OCI-LY7 (cell line): ENCODE measurements around the gene ZNF415. TPM values are rescaled to one million over a fixed set of nuclear protein-coding genes. Genes with fewer than 3 reads are reported as not detected.

Experiments used
- Bru-seq: library from RNA; stranded (reverse); fragments of 400-500 nt; gene quantifications from one replicate; lab custom pipeline; 2021; lab: Mats Ljungman, UMichigan
- BruChase-seq, 2 experiments: library from RNA; stranded (reverse); fragments of 400-500 nt; gene quantifications; one replicate each; lab custom pipeline; 2021; lab: Mats Ljungman, UMichigan
- BruUV-seq: library from RNA; stranded (reverse); fragments of 400-500 nt; replicated peaks from 2 replicates; lab custom pipeline; 2021; lab: Mats Ljungman, UMichigan
- CTCF ChIA-PET: fragments of 300-600 bp; sonication (Branson Sonifier 250); formaldehyde crosslinking; loops from one replicate; lab custom pipeline; 2022; ENCODE audit warnings: antibody characterized with exemption; ENCODE audit not compliant: unreplicated experiment; lab: Charles Lee
- POLR2A ChIA-PET: fragments of 300-600 bp; sonication (Branson Sonifier 250); formaldehyde crosslinking; loops from one replicate; lab custom pipeline; 2022; ENCODE audit warnings: antibody characterized with exemption; lab: Charles Lee
- DNase-seq: peaks from one replicate; pipeline ENCODE4 v3.0.0-alpha.2; 2015; ENCODE audit warnings: low spot score
- H2AFZ ChIP-seq: fragments of 200-600 bp; sonication (generic), shearing (Covaris generic); 2 replicates; pipeline ENCODE4 v1.6.1; 2014; ENCODE audit warnings: mild to moderate bottlenecking, antibody characterized with exemption, low read length, moderate library complexity
- H3K27ac ChIP-seq: fragments of 200-600 bp; sonication (generic); 2 replicates; pipeline ENCODE4 v1.5.1; 2014; ENCODE audit warnings: mixed run types, low read depth, mild to moderate bottlenecking, moderate library complexity, low read length, inconsistent platforms; ENCODE audit not compliant: poor library complexity, severe bottlenecking
- H3K36me3 ChIP-seq: fragments of 200-600 bp; sonication (generic); 2 replicates; pipeline ENCODE4 v1.6.1; 2014; ENCODE audit warnings: mild to moderate bottlenecking, antibody characterized with exemption, low read length, moderate library complexity, mixed read lengths; ENCODE audit not compliant: insufficient read depth
- H3K4me1 ChIP-seq: fragments of 200-600 bp; sonication (generic); 2 replicates; pipeline ENCODE4 v1.5.1; 2014; ENCODE audit warnings: mild to moderate bottlenecking, low read length; ENCODE audit not compliant: insufficient read depth, poor library complexity, severe bottlenecking
- H3K4me2 ChIP-seq: fragments of 200-600 bp; sonication (generic); 2 replicates; pipeline ENCODE4 v1.6.1; 2014; ENCODE audit warnings: mild to moderate bottlenecking, low read length
- H3K4me3 ChIP-seq: fragments of 200-600 bp; sonication (generic); 2 replicates; pipeline ENCODE4 v1.5.1; 2014; ENCODE audit warnings: mild to moderate bottlenecking, low read depth, low read length; ENCODE audit not compliant: poor library complexity, severe bottlenecking
- H3K79me2 ChIP-seq: fragments of 200-600 bp; sonication (generic); 2 replicates; pipeline ENCODE4 v1.6.1; 2016; ENCODE audit warnings: low read depth, mild to moderate bottlenecking, low read length, moderate library complexity, mixed read lengths; ENCODE audit not compliant: insufficient read depth
- H3K9me2 ChIP-seq: fragments of 200-600 bp; sonication (generic); 2 replicates; pipeline ENCODE4 v1.6.1; 2016; ENCODE audit warnings: mild to moderate bottlenecking, low read length, mixed read lengths; ENCODE audit not compliant: insufficient read depth
- H3K9me3 ChIP-seq: fragments of 200-600 bp; sonication (generic); 2 replicates; pipeline ENCODE4 v1.6.1; 2014; ENCODE audit warnings: mild to moderate bottlenecking, mixed run types, low read length, mixed read lengths
- H4K20me1 ChIP-seq: fragments of 200-600 bp; sonication (generic); 2 replicates; pipeline ENCODE4 v1.6.1; 2014; ENCODE audit warnings: mild to moderate bottlenecking, antibody characterized with exemption, low read length, moderate library complexity, mixed read lengths; ENCODE audit not compliant: insufficient read depth
- CTCF ChIP-seq: fragments of 200-600 bp; sonication (generic); conservative IDR thresholded peaks from 2 replicates; pipeline ENCODE4 v1.5.1; 2014; ENCODE audit warnings: mild to moderate bottlenecking, antibody characterized with exemption, low read length, moderate library complexity, mixed read lengths
- EZH2phosphoT487 ChIP-seq: fragments of 200-600 bp; sonication (generic); IDR thresholded peaks from 2 replicates; pipeline ENCODE4 v1.6.1; 2018; ENCODE audit warnings: low read depth, borderline replicate concordance, mild to moderate bottlenecking, mixed run types, antibody characterized with exemption, low read length, moderate library complexity, mixed read lengths
- intact Hi-C: fragments of 100-400 bp; cut with micrococcal nuclease; formaldehyde crosslinking; loops from one replicate; pipeline ENCODE4 v1.10.0; 2022; ENCODE audit not compliant: unreplicated experiment
- long read RNA-seq: library from polyadenylated mRNA; stranded (forward); transcript quantifications from one replicate; pipeline ENCODE4 v2.0.0, GENCODE V29; 2022
- total RNA-seq, 2 experiments: library from RNA; depleted of rRNA in 1 of 2; stranded (reverse); fragments of >200 nt in 1 of 2; shearing (Covaris generic) in 1 of 2; gene quantifications; 2 replicates each; pipeline ENCODE4 v1.2.3, GENCODE V29; 2014 to 2022

Gene ZNF415
- total RNA-seq (2014; rRNA removed; shearing (Covaris generic)) (0.18 and 0.63 TPM in 2 replicates), total RNA-seq (2022) (0.51 and 0.89 TPM in 2 replicates), Bru-seq, nascent RNA (percentile 22 among the genes with signal in this experiment), BruChase-seq, experiment 1, labeled RNA remaining after a 6-hour chase (percentile 24 among the genes with signal in this experiment), BruChase-seq, experiment 2, labeled RNA remaining after a 2-hour chase (percentile 23 among the genes with signal in this experiment)
- long read RNA-seq: 0 reads

- Histone ChIP-seq H3K9me2 (no peaks in the 10 kb centered on the region), H3K9me3 (no peaks in the 10 kb centered on the region; the same call in 1 of the 2 replicates), H3K4me3 (no peak within 1 kb of the TSS), H4K20me1 (no peaks in the 10 kb centered on the region), H3K4me1 (no peaks in the 10 kb centered on the region), H3K36me3 (no peaks in the 10 kb centered on the region), H3K79me2 (no peaks in the 10 kb centered on the region), H3K27ac (no peak within 1 kb of the TSS), H3K4me2 (no peak within 1 kb of the TSS), H2AFZ (no peak within 1 kb of the TSS)
- CTCF ChIA-PET: no interaction called here
- TF ChIP-seq CTCF (no peak), EZH2phosphoT487 (no peak)
- POLR2A ChIA-PET: no interaction called here
- intact Hi-C loops: no loop called here
- no TSS peak for BruUV-seq
- DNase-seq: no peak
These were observed at the start of gene ZNF415 for GRCh38 chr19:53132141-53132991. Gene ZNF415, minus strand, starts transcription at chr19:53132910. Its CDS starts 10,234 bp downstream, at chr19:53122676.

- ChIA-PET CTCF (no interaction called here), POLR2A (no interaction called here)
- no peaks in the 10 kb centered on the region for H3K79me2 ChIP-seq
- BruUV-seq: no TSS peak
- no peak overlapping the region for H3K4me3 ChIP-seq
- H3K4me1 ChIP-seq: no peaks in the 10 kb centered on the region
- DNase-seq: no peak
- peaks cover 33% of the 10 kb centered on the region for H3K36me3 ChIP-seq
- no peak overlapping the region for H3K4me2 ChIP-seq
- H3K9me2 ChIP-seq: no peaks in the 10 kb centered on the region
- no peak overlapping the region for H3K27ac ChIP-seq
- intact Hi-C loops: no loop called here
- no peaks in the 10 kb centered on the region for H4K20me1 ChIP-seq
- no peaks in the 10 kb centered on the region for H3K9me3 ChIP-seq
- H2AFZ ChIP-seq: no peak overlapping the region
- no peak for TF ChIP-seq EZH2phosphoT487
- TF ChIP-seq CTCF: no peak
These were observed 49.5 kb upstream of the ZNF415 start for GRCh38 chr19:53182202-53182601.
